ENCODE results near the gene DTX3L. TPM values are rescaled to one million over a fixed set of nuclear protein-coding genes. Genes with fewer than 3 reads are reported as not detected.

DTX3L gene
- polyA plus RNA-seq (ENCODE audit: low read depth in 6 of 6), result 10 to 100 TPM; 10.9 to 34.1 (median 27.0) TPM

DNA sequence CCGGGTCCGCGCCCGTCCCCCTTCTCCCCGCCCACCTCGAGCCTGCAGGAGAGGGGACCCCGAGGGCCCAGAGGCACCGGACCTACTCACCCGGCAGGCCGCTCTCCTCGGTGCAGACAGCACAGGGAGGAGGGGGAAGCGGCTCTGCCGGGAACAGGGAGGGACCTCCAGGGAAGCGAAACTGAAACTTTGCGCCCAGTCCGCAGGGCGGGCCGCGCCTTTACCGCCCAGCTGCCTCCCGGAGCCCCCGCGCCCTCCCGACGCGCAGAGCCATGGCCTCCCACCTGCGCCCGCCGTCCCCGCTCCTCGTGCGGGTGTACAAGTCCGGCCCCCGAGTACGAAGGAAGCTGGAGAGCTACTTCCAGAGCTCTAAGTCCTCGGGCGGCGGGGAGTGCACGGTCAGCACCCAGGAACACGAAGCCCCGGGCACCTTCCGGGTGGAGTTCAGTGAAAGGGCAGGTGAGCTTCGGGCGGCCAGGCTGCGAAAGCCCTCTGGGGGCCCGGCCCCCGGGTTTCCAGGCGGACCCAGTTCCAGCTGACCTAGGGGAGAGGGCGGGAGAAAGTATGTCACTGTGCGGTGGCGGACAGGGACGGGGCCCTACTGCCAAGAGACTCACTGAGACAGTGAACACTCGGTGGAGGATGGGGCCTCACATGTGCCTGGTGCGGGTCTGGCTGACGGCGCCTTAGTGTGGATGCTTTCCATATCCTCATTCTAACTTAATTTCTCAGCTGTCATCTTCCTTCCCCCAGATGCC is at the start of gene DTX3L, which contains the start of gene PARP9:
Gene DTX3L (plus strand): TSS at position 184 of the 758 bp plus-strand sequence. CDS start 89 bp downstream, at position 273.
Gene PARP9 (minus strand): TSS at position 146 of the 758 bp plus-strand sequence. CDS start 4,680 bp downstream, outside the sequence.
- Mint-ChIP-seq H3K36me3 (peaks cover 7 to 18% of the 10 kb centered on the region in 2 donors), H3K4me3 (peak within 1 kb of the TSS; percentile 86 to 98 (median 94)), H3K4me1 (peaks cover 70 to 87% (median 85%) of the 10 kb centered on the region in 3 donors), H3K27me3 (no peaks in the 10 kb centered on the region), H3K9me3 (no peaks in the 10 kb centered on the region), H3K27ac (peak within 1 kb of the TSS; percentile 84 to 98 (median 96))
- peak; percentile 83 to 85 for ATAC-seq (ENCODE audit: low read depth in 2 of 2)
- peak; percentile 78 for DNase-seq

DNA sequence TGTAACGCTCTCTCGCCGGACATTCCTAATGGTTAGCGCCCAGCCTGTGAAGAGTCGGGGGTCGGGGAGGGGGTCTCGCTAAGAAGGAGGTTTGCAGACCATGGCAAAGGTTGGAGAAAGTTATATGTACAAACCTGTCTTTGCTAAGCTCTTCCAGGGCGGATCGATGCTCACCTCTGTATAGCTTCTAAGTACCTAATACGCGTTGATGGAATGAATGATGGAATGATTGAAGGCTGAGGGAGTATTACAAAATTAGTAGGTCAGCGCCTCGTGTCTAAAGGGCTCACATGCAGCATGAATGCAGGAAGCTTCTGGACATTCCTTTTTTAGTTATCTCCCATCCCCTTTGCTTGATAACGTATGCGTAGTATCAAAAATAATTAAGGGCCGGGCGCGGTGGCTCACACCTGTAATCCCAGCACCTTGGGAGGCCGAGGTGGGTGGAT is 49.1 kb upstream of the DTX3L start:
- peak overlapping the region; percentile 78 to 93 (median 91) for H3K4me3 Mint-ChIP-seq
- H3K27me3 Mint-ChIP-seq, result no peaks in the 10 kb centered on the region
- peaks cover 32 to 40% (median 37%) of the 10 kb centered on the region in 3 donors for H3K4me1 Mint-ChIP-seq
- ATAC-seq (ENCODE audit: low read depth in 2 of 2) (no peak), DNase-seq (no peak)
- H3K27ac Mint-ChIP-seq, result peak overlapping the region; percentile 88 to 99 (median 96)
- peaks cover 1 to 4% of the 10 kb centered on the region in 2 donors for H3K36me3 Mint-ChIP-seq
- H3K9me3 Mint-ChIP-seq, result peaks cover 0 to 2% (median under 1%) of the 10 kb centered on the region in 7 donors

DNA sequence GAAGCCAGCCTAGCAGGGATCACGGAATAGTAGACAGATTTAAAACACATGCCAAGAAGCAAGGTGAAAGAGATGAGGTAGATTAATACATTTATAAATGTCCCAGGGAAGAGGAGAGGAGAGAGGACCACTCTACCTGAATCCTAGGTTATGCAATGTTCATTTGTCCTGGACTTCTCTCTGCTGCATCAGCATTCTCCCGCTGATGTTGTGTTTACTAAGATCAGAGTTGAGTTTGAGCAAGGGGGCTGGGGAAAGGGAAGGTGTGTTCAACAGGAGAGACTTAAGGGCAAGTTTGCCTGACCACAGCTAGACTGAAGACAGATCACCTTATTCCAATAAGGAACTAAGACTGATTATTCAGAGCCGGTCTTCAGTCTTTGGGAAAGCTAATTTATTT is 48.3 kb upstream of the DTX3L start:
- peak overlapping the region in 3 of 8 donors; percentile 28 to 73 (median 71) for H3K4me3 Mint-ChIP-seq
- ATAC-seq (ENCODE audit: low read depth in 2 of 2), result no peak
- H3K9me3 Mint-ChIP-seq, result no peaks in the 10 kb centered on the region
- H3K27me3 Mint-ChIP-seq, result no peaks in the 10 kb centered on the region
- peak overlapping the region in 1 of 6 donors; percentile 4 for H3K27ac Mint-ChIP-seq
- no peak for DNase-seq
- peaks cover 23 to 32% (median 31%) of the 10 kb centered on the region in 3 donors for H3K4me1 Mint-ChIP-seq
- H3K36me3 Mint-ChIP-seq, result no peaks in the 10 kb centered on the region

DNA sequence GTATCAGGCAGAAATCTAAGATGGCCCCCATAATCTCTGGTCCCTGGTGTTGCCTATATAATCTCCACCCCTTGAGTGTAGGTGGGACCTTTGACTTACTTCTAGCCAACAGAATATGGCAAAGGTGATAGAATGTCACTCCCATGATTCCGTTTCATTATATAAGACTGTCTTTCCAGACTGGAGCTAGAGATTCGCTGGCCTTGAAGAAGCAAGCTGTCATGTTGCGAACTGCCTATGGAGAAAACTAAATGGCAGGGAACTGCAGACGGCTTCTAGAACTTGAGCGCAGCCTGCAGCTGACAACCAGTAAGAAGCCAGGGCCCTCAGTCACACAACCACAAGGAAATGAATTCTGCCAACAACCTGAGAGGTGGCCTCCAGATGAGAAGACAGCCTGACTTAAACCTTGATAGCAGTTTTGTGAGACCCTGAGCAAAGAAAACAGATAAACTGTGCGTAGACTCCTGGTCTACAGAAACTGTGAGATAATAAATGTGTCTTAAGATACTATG is 47.2 kb upstream of the DTX3L start:
- Mint-ChIP-seq H3K27me3 (no peaks in the 10 kb centered on the region), H3K36me3 (no peaks in the 10 kb centered on the region), H3K9me3 (no peaks in the 10 kb centered on the region), H3K27ac (no peak overlapping the region), H3K4me1 (peaks cover 15 to 22% (median 21%) of the 10 kb centered on the region in 3 donors), H3K4me3 (peak overlapping the region in 1 of 8 donors; percentile 73)
- DNase-seq (no peak), ATAC-seq (ENCODE audit: low read depth in 2 of 2) (no peak)

DNA sequence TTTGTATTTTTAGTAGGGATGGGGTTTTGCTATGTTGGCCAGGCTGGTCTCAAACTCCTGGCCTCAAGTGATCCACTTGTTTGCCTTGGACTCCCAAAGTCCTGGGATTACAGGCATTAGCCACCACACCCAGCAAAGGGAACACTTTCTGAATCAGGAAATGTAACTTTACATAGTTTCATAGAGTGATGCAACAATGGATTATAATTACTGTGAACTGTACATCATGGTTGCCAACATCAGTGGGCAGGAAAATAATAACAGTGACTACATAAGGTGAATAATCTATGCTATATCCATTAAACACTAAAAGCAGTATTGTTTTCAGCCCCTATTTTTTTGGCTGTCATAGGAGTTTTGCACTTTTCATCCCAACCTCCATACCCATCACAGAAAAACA is 44.4 kb upstream of the DTX3L start:
- no peaks in the 10 kb centered on the region for H3K36me3 Mint-ChIP-seq
- no peak overlapping the region for H3K27ac Mint-ChIP-seq
- no peaks in the 10 kb centered on the region for H3K27me3 Mint-ChIP-seq
- H3K9me3 Mint-ChIP-seq, result no peaks in the 10 kb centered on the region
- no peak overlapping the region for H3K4me3 Mint-ChIP-seq
- H3K4me1 Mint-ChIP-seq, result peaks cover 4 to 5% (median 4%) of the 10 kb centered on the region in 3 donors
- ATAC-seq (ENCODE audit: low read depth in 2 of 2) (no peak), DNase-seq (no peak)

DNA sequence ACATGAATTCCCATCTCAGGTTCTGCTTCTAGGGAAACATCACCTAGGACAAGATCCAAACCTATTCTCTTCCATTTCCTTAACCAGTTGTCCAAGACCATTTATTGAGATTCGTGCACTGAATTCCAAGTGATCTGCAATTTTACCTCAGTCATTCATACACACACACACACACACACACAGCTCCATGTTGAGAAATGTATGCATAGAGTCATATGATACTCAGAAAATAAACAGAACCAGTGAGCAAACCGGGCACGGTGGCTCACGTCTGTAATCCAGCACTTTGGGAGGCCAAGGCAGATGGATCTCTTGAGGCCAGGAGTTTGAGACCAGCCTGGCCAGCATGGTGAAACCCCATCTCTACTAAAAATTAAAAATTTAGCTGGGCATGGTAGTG is 43.3 kb upstream of the DTX3L start:
- no peaks in the 10 kb centered on the region for H3K27me3 Mint-ChIP-seq
- H3K36me3 Mint-ChIP-seq, result no peaks in the 10 kb centered on the region
- peak overlapping the region in 1 of 8 donors; percentile 18 for H3K4me3 Mint-ChIP-seq

DNA sequence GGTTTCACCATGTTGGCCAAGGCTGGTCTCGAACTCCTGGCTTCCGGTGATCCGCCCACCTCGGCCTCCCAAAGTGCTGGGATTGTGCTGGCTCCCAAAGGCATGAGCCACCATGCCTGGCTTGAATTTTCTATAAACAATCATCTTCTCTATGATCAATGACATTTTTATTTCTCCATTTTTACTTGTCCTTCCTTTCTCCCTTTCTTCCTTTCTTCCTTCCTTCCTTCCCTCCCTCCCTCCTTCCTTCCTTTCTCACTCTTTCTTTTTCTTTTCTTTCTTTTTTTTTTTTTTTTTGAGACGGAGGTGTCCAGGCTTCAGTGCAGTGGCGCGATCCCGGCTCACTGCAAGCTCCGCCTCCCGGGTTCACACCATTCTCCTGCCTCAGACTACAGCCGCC is 40.8 kb upstream of the DTX3L start:
- no peaks in the 10 kb centered on the region for H3K27me3 Mint-ChIP-seq
- H3K36me3 Mint-ChIP-seq, result no peaks in the 10 kb centered on the region
- ATAC-seq (ENCODE audit: low read depth in 2 of 2), result no peak
- no peak overlapping the region for H3K27ac Mint-ChIP-seq
- DNase-seq, result no peak
- H3K4me1 Mint-ChIP-seq, result no peaks in the 10 kb centered on the region
- no peak overlapping the region for H3K4me3 Mint-ChIP-seq
- H3K9me3 Mint-ChIP-seq, result no peaks in the 10 kb centered on the region

More for the DNA sequence above, 43.3 kb upstream of the DTX3L start:
- ATAC-seq (ENCODE audit: low read depth in 2 of 2), result no peak
- H3K27ac Mint-ChIP-seq, result no peak overlapping the region
- H3K4me1 Mint-ChIP-seq, result no peaks in the 10 kb centered on the region
- no peak for DNase-seq
- no peaks in the 10 kb centered on the region for H3K9me3 Mint-ChIP-seq

DNA sequence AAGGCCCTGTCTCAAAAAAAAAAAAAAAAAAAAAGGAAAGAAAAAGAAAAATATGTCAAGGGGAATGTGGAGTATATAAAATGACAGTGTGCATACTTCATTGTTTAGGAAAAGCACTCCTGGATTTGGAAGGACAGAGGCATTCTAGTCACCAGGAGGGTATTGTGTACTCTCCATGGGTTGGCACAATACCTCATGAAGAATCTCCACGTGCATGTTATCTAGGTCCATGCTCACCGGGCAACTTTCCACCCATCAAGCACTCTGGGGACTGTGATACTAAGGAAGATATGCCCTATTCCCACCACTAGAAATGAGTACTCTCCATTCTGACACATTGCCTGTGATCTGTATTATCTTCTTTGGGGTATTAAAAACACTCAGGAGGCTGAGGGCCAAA is 34.0 kb upstream of the DTX3L start:
- H3K4me1 Mint-ChIP-seq, result no peaks in the 10 kb centered on the region
- no peaks in the 10 kb centered on the region for H3K9me3 Mint-ChIP-seq
- H3K36me3 Mint-ChIP-seq, result peaks cover 8 to 28% of the 10 kb centered on the region in 2 donors
- H3K27ac Mint-ChIP-seq, result peak overlapping the region in 1 of 6 donors; percentile 13
- H3K27me3 Mint-ChIP-seq, result no peaks in the 10 kb centered on the region
- no peak for DNase-seq
- no peak overlapping the region for H3K4me3 Mint-ChIP-seq
- ATAC-seq (ENCODE audit: low read depth in 2 of 2), result no peak

DNA sequence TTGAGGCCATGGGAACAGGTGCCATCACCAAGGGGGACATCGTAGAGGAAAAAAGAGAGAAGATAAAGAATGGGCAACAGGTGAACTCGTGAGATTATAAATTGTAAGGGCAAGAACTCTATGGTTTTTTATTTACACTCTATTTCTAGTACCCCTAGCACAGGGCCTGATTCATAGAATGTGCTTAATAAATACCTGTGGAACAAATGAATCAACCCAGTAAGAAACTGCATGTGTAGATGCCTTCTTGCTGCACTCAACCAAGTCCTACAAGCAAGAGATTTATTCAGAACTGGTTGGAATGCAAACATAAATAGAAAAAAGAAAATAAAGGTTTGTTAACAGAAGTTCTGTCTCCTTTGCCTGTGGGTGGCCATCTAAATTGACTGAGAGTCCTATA is 30.7 kb upstream of the DTX3L start:
- no peaks in the 10 kb centered on the region for H3K4me1 Mint-ChIP-seq
- DNase-seq (no peak), ATAC-seq (ENCODE audit: low read depth in 2 of 2) (no peak)
- H3K9me3 Mint-ChIP-seq, result no peaks in the 10 kb centered on the region
- H3K27ac Mint-ChIP-seq, result no peak overlapping the region
- no peak overlapping the region for H3K4me3 Mint-ChIP-seq
- no peaks in the 10 kb centered on the region for H3K27me3 Mint-ChIP-seq
- peaks cover 17 to 38% of the 10 kb centered on the region in 2 donors for H3K36me3 Mint-ChIP-seq

DNA sequence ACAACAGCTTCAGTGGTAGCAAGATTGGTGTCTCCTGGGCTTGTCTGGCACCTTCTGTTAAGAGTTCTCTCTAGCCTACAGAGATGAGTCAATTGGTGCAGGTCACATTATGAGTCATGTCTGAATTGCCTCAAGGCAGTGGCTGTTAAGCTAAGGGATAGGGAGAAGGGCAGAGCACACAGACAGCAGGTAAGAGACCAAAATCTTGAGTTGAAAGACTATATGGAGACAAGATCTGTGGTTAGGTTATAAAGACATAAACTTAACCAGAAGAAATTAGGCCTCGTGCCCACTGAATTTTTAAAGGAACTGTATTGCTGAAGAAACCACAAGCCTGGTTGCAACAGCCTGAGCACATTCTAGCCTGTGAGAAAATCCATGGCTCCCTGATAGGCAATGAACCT is 30.2 kb upstream of the DTX3L start:
- DNase-seq, result no peak
- H3K27me3 Mint-ChIP-seq, result no peaks in the 10 kb centered on the region
- H3K27ac Mint-ChIP-seq, result no peak overlapping the region
- no peak for ATAC-seq (ENCODE audit: low read depth in 2 of 2)
- no peaks in the 10 kb centered on the region for H3K9me3 Mint-ChIP-seq
- peaks cover 20 to 38% of the 10 kb centered on the region in 2 donors for H3K36me3 Mint-ChIP-seq
- H3K4me3 Mint-ChIP-seq, result no peak overlapping the region
- H3K4me1 Mint-ChIP-seq, result peaks cover 0 to 3% (median 0%) of the 10 kb centered on the region in 3 donors

DNA sequence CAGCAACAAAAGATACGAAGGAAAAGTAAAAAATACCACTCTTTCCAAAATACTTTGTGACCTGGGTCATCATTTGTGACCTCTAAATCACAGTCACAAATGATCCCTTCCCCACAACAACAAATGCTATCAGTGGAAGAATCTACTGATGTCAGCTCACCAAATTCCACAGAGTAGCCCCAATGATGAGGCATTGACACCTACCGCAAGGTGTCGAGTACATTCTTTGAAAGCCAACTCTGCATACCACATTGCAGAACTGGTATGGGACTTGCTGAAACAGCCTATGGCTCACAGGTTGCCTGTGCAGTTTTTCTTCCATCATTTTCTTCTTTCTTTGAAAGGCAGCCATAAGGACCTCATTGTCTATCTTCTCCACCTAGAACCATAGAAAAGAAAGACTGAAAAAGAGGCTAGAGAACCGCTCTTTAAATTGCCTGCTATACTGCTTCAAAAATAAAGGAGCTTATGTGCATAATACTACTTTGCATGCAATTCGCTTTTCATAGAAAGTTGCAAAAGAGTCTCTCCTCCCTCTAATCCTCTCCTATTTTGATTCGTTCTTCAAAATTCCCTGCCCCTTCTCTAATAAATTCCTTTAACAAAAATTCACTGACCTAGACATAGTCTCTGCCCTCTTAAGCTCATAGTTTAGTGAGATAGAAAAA is 28.0 kb upstream of the DTX3L start:
- ATAC-seq (ENCODE audit: low read depth in 2 of 2), result no peak
- no peak overlapping the region for H3K4me3 Mint-ChIP-seq
- no peaks in the 10 kb centered on the region for H3K27me3 Mint-ChIP-seq
- no peak for DNase-seq
- peaks cover 31 to 47% of the 10 kb centered on the region in 2 donors for H3K36me3 Mint-ChIP-seq
- peaks cover 1 to 7% (median 4%) of the 10 kb centered on the region in 3 donors for H3K4me1 Mint-ChIP-seq
- H3K9me3 Mint-ChIP-seq, result no peaks in the 10 kb centered on the region
- H3K27ac Mint-ChIP-seq, result no peak overlapping the region

DNA sequence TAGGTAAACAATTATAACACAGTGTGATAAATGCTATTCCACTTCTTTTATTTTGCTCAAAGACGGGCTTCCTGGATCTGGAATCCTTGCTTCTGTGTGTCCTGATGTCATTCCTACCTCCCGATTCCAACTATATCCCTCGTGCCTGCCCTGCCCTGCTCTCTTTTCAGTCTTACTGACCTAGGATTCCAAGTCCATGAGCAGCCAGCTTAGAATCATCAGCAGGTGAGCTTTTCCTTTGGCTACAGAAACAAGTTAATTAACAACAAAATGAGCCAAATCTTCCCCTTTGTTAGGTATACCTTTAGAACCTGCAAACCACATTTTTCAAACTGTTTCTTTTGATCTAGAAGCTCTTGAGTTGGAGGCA is 27.5 kb upstream of the DTX3L start:
- peak overlapping the region in 1 of 6 donors; percentile 9 for H3K27ac Mint-ChIP-seq
- no peaks in the 10 kb centered on the region for H3K9me3 Mint-ChIP-seq
- no peak for ATAC-seq (ENCODE audit: low read depth in 2 of 2)
- H3K36me3 Mint-ChIP-seq, result peaks cover 31 to 46% of the 10 kb centered on the region in 2 donors
- DNase-seq, result no peak
- H3K4me1 Mint-ChIP-seq, result peaks cover 1 to 7% (median 4%) of the 10 kb centered on the region in 3 donors
- no peaks in the 10 kb centered on the region for H3K27me3 Mint-ChIP-seq
- H3K4me3 Mint-ChIP-seq, result no peak overlapping the region

DNA sequence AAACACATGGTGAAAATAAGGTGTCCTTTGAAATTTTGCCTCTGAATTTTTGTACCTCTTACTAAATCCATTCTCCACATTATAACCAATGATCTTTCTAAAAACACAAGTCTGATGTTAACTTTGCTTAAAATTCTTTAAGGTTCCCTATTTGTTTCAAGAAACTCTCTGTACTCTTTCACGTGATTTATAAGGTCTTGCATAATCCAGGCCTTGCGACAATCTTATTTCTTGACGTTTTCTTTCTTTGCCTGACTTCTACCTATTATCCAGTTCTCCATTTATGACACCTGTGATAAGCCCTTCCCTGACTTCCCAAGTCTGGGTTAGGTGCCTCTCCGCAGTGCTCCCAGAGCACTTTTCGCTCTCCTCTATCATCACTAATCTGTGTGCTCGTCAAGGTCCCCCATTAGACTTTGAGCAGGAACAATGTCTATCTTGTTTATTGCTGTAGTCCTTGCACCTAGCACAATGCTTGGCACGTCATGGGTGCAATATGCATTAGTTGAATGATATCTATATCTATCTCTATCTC is 25.1 kb upstream of the DTX3L start:
- Mint-ChIP-seq H3K4me1 (peaks cover 1 to 7% (median 4%) of the 10 kb centered on the region in 3 donors), H3K27ac (peak overlapping the region in 4 of 6 donors; percentile 8 to 87 (median 50)), H3K9me3 (no peaks in the 10 kb centered on the region), H3K27me3 (no peaks in the 10 kb centered on the region), H3K4me3 (peak overlapping the region in 1 of 8 donors; percentile 10), H3K36me3 (peaks cover 26% of the 10 kb centered on the region in 2 donors)
- ATAC-seq (ENCODE audit: low read depth in 2 of 2), result no peak
- DNase-seq, result no peak

All from naive B cell (primary cell).